Measurements from ENCODE around the gene CNKSR1. TPM values are rescaled to one million over a fixed set of nuclear protein-coding genes. Genes with fewer than 3 reads are reported as not detected.

CNKSR1 gene, protein sequence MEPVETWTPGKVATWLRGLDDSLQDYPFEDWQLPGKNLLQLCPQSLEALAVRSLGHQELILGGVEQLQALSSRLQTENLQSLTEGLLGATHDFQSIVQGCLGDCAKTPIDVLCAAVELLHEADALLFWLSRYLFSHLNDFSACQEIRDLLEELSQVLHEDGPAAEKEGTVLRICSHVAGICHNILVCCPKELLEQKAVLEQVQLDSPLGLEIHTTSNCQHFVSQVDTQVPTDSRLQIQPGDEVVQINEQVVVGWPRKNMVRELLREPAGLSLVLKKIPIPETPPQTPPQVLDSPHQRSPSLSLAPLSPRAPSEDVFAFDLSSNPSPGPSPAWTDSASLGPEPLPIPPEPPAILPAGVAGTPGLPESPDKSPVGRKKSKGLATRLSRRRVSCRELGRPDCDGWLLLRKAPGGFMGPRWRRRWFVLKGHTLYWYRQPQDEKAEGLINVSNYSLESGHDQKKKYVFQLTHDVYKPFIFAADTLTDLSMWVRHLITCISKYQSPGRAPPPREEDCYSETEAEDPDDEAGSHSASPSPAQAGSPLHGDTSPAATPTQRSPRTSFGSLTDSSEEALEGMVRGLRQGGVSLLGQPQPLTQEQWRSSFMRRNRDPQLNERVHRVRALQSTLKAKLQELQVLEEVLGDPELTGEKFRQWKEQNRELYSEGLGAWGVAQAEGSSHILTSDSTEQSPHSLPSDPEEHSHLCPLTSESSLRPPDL
- total RNA-seq (2021) (18.0 to 20.5 TPM (median 19.7 TPM) in 3 replicates), Bru-seq, nascent RNA (percentile 47 among the genes with signal in this experiment)
- long read RNA-seq, experiment 1, transcript CNKSR1-201 (21 exons, 2,625 nt) = major isoform, 30 of 75 reads
- long read RNA-seq, experiment 1, transcript CNKSR1-202 (21 exons, 2,538 nt) = minor isoform, 5 of 75 reads
- long read RNA-seq, experiment 1, partial matches to known transcripts = 3 of 75 reads
- long read RNA-seq, experiment 1, other reads (novel, unspliced or antisense) = 37 of 75 reads
- long read RNA-seq, experiment 2, transcript CNKSR1-201 (21 exons, 2,625 nt) = major isoform, 6 of 21 reads
- long read RNA-seq, experiment 2, partial matches to known transcripts = 6 of 21 reads
- long read RNA-seq, experiment 2, other reads (novel, unspliced or antisense) = 9 of 21 reads
- long read RNA-seq, experiment 3, partial matches to known transcripts = 0 of 1 reads
- long read RNA-seq, experiment 3, other reads (novel, unspliced or antisense) = 0 of 1 reads

- DNase-seq (ENCODE audit: low spot score) (peak; percentile 94), ATAC-seq (peak; percentile 100)
- ChIA-PET CTCF (interaction anchor here (0.6 to 3.4 kb wide), 33 partner anchors 9 to 688 kb away, joined by 3 to 68 read pairs (median 4); partner anchors contain the start of genes CATSPER4, CEP85, MTFR1L and SH3BGRL3), POLR2A (interaction anchor here (0.6 to 0.7 kb wide), 2 partner anchors 12 to 102 kb away, joined by 3 to 4 read pairs; no protein-coding TSS in a partner anchor)
- Mint-ChIP-seq H3K27ac (peak within 1 kb of the TSS; percentile 97), H3K36me3 (0 out of 2 replicates have a peak, but pooled peaks cover 2% of the 10 kb centered on the region), H3K4me3 (peak within 1 kb of the TSS; percentile 82), H3K4me1 (peaks cover 10% of the 10 kb centered on the region), H3K27me3 (ENCODE audit: low read depth) (no peaks in the 10 kb centered on the region), H3K9me3 (no peaks in the 10 kb centered on the region)
- TF ChIP-seq TEAD1 (CRISPR knock-in tag; IDR thresholded peaks at IDR 0.05) (peak; percentile 92), ZNF121 (CRISPR knock-in tag; IDR thresholded peaks at IDR 0.05) (no peak), GTF2I (CRISPR knock-in tag; conservative IDR thresholded peaks at IDR 0.05) (no peak), SP1 (CRISPR knock-in tag; conservative IDR thresholded peaks at IDR 0.05) (peak; percentile 77), TEAD4 (CRISPR knock-in tag; IDR thresholded peaks at IDR 0.05) (peak; percentile 70), NR2C2 (CRISPR knock-in tag; IDR thresholded peaks at IDR 0.05) (no peak), ZNF423 (CRISPR knock-in tag; IDR thresholded peaks at IDR 0.05) (peak; percentile 69; the same call in 1 of the 2 replicates), SMAD4 (CRISPR knock-in tag; IDR thresholded peaks at IDR 0.05) (no peak), ETV6 (CRISPR knock-in tag; IDR thresholded peaks at IDR 0.05) (0 out of 2 replicates have a peak, but pooled peaks have one; percentile 16), FOXK1 (CRISPR knock-in tag; IDR thresholded peaks at IDR 0.05) (0 out of 2 replicates have a peak, but pooled peaks have one; percentile 28)
- TF ChIP-seq, protein P1, sequence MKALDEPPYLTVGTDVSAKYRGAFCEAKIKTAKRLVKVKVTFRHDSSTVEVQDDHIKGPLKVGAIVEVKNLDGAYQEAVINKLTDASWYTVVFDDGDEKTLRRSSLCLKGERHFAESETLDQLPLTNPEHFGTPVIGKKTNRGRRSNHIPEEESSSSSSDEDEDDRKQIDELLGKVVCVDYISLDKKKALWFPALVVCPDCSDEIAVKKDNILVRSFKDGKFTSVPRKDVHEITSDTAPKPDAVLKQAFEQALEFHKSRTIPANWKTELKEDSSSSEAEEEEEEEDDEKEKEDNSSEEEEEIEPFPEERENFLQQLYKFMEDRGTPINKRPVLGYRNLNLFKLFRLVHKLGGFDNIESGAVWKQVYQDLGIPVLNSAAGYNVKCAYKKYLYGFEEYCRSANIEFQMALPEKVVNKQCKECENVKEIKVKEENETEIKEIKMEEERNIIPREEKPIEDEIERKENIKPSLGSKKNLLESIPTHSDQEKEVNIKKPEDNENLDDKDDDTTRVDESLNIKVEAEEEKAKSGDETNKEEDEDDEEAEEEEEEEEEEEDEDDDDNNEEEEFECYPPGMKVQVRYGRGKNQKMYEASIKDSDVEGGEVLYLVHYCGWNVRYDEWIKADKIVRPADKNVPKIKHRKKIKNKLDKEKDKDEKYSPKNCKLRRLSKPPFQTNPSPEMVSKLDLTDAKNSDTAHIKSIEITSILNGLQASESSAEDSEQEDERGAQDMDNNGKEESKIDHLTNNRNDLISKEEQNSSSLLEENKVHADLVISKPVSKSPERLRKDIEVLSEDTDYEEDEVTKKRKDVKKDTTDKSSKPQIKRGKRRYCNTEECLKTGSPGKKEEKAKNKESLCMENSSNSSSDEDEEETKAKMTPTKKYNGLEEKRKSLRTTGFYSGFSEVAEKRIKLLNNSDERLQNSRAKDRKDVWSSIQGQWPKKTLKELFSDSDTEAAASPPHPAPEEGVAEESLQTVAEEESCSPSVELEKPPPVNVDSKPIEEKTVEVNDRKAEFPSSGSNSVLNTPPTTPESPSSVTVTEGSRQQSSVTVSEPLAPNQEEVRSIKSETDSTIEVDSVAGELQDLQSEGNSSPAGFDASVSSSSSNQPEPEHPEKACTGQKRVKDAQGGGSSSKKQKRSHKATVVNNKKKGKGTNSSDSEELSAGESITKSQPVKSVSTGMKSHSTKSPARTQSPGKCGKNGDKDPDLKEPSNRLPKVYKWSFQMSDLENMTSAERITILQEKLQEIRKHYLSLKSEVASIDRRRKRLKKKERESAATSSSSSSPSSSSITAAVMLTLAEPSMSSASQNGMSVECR (CRISPR knock-in tag; IDR thresholded peaks at IDR 0.05; ENCODE audit: borderline replicate concordance) = no peak; the same call in 1 of the 2 replicates
- TF ChIP-seq, protein P2, sequence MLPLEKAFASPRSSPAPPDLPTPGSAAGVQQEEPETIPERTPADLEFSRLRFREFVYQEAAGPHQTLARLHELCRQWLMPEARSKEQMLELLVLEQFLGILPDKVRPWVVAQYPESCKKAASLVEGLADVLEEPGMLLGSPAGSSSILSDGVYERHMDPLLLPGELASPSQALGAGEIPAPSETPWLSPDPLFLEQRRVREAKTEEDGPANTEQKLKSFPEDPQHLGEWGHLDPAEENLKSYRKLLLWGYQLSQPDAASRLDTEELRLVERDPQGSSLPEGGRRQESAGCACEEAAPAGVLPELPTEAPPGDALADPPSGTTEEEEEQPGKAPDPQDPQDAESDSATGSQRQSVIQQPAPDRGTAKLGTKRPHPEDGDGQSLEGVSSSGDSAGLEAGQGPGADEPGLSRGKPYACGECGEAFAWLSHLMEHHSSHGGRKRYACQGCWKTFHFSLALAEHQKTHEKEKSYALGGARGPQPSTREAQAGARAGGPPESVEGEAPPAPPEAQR (CRISPR knock-in tag; IDR thresholded peaks at IDR 0.05) = no peak
- TF ChIP-seq, protein P3, sequence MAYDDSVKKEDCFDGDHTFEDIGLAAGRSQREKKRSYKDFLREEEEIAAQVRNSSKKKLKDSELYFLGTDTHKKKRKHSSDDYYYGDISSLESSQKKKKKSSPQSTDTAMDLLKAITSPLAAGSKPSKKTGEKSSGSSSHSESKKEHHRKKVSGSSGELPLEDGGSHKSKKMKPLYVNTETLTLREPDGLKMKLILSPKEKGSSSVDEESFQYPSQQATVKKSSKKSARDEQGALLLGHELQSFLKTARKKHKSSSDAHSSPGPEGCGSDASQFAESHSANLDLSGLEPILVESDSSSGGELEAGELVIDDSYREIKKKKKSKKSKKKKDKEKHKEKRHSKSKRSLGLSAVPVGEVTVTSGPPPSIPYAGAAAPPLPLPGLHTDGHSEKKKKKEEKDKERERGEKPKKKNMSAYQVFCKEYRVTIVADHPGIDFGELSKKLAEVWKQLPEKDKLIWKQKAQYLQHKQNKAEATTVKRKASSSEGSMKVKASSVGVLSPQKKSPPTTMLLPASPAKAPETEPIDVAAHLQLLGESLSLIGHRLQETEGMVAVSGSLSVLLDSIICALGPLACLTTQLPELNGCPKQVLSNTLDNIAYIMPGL (CRISPR knock-in tag; IDR thresholded peaks at IDR 0.05) = peak; percentile 39; the same call in 1 of the 2 replicates
- TF ChIP-seq, protein P4, sequence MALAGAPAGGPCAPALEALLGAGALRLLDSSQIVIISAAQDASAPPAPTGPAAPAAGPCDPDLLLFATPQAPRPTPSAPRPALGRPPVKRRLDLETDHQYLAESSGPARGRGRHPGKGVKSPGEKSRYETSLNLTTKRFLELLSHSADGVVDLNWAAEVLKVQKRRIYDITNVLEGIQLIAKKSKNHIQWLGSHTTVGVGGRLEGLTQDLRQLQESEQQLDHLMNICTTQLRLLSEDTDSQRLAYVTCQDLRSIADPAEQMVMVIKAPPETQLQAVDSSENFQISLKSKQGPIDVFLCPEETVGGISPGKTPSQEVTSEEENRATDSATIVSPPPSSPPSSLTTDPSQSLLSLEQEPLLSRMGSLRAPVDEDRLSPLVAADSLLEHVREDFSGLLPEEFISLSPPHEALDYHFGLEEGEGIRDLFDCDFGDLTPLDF (CRISPR knock-in tag; IDR thresholded peaks at IDR 0.05) = no peak
- TF ChIP-seq, protein P5, sequence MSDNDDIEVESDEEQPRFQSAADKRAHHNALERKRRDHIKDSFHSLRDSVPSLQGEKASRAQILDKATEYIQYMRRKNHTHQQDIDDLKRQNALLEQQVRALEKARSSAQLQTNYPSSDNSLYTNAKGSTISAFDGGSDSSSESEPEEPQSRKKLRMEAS (CRISPR knock-in tag; IDR thresholded peaks at IDR 0.05) = peak; percentile 63; the same call in 1 of the 2 replicates
Measured at GRCh38 chr1:26177182-26177684, at the start of gene CNKSR1. Gene CNKSR1, plus strand, starts transcription at chr1:26177491. Its CDS starts 57 bp downstream, at chr1:26177548.
